A673 (cell line): ENCODE data around the gene AUP1. TPM values are rescaled to one million over a fixed set of nuclear protein-coding genes. Genes with fewer than 3 reads are reported as not detected.

Experiments
- BruUV-seq: library from RNA; stranded (reverse); fragments of 400-500 nt; replicated peaks from 2 replicates; lab custom pipeline; 2021; lab: Mats Ljungman, UMichigan
- CTCF ChIA-PET: fragments of 300-600 bp; sonication (Branson Sonifier 250); formaldehyde crosslinking; loops from one replicate; lab custom pipeline; 2022; ENCODE audit warnings: antibody characterized with exemption; lab: Charles Lee
- POLR2A ChIA-PET: fragments of 300-600 bp; sonication (Branson Sonifier 250); formaldehyde crosslinking; loops from one replicate; lab custom pipeline; 2022; ENCODE audit warnings: antibody characterized with exemption; ENCODE audit not compliant: low non-redundant PET; lab: Charles Lee
- DNase-seq: peaks from one replicate; pipeline ENCODE4 v3.0.0-alpha.2; 2015; ENCODE audit warnings: low spot score
- H3K27ac ChIP-seq: fragments of 200-600 bp; sonication (generic); 2 replicates; pipeline ENCODE4 v1.5.1; 2016; ENCODE audit warnings: mixed run types, low read depth, mild to moderate bottlenecking, mixed read lengths, antibody characterized with exemption, low read length; ENCODE audit not compliant: poor library complexity, severe bottlenecking
- H3K27me3 ChIP-seq: fragments of 200-600 bp; sonication (generic); replicated peaks from 2 replicates; pipeline ENCODE4 v1.6.1; 2017; ENCODE audit warnings: mixed run types, low read depth, mild to moderate bottlenecking, mixed read lengths, antibody characterized with exemption, low read length; ENCODE audit not compliant: insufficient read depth, poor library complexity
- H3K36me3 ChIP-seq: fragments of 200-600 bp; sonication (generic); 2 replicates; pipeline ENCODE4 v1.6.1; 2016; ENCODE audit warnings: mixed run types, mild to moderate bottlenecking, mixed read lengths, antibody characterized with exemption, low read length; ENCODE audit not compliant: insufficient read depth, poor library complexity, severe bottlenecking
- H3K4me1 ChIP-seq: fragments of 200-600 bp; sonication (generic); 2 replicates; pipeline ENCODE4 v1.6.1; 2017; ENCODE audit warnings: mixed run types, mild to moderate bottlenecking, mixed read lengths, antibody characterized with exemption, low read length; ENCODE audit not compliant: insufficient read depth, poor library complexity, severe bottlenecking
- H3K4me3 ChIP-seq: fragments of 200-600 bp; sonication (generic); 2 replicates; pipeline ENCODE4 v1.5.1; 2016; ENCODE audit warnings: low read depth, mixed run types, mild to moderate bottlenecking, mixed read lengths, low read length; ENCODE audit not compliant: poor library complexity, severe bottlenecking
- H3K9me3 ChIP-seq: fragments of 200-600 bp; sonication (generic); 2 replicates; pipeline ENCODE4 v1.6.1; 2016; ENCODE audit warnings: mixed run types, low read depth, mild to moderate bottlenecking, mixed read lengths, antibody characterized with exemption, low read length; ENCODE audit not compliant: poor library complexity, severe bottlenecking
- EZH2 ChIP-seq: fragments of 200-600 bp; sonication (generic); IDR thresholded peaks from 2 replicates; pipeline ENCODE4 v1.6.1; 2017; ENCODE audit warnings: borderline replicate concordance, low read depth, mild to moderate bottlenecking, mixed read lengths, antibody characterized with exemption, low read length; ENCODE audit not compliant: poor library complexity, severe bottlenecking
- intact Hi-C: fragments of 100-400 bp; cut with micrococcal nuclease; formaldehyde crosslinking; loops from one replicate; pipeline ENCODE4 v1.10.0; 2022; ENCODE audit not compliant: unreplicated experiment
- total RNA-seq: library from RNA; stranded (reverse); gene quantifications from 2 replicates; pipeline ENCODE4 v1.2.3, GENCODE V29; 2021
- TF ChIP-seq, protein P1 (sequence below): fragments of 300-800, 200-600 bp; sonication (generic); conservative IDR thresholded peaks from 2 replicates; pipeline ENCODE4 v1.5.1; 2017; ENCODE audit warnings: low read depth, mild to moderate bottlenecking, antibody characterized with exemption, low read length, moderate library complexity, mixed read lengths

Gene AUP1
- total RNA-seq, 1 experiment from 2014 or later = 126 TPM

DNA sequence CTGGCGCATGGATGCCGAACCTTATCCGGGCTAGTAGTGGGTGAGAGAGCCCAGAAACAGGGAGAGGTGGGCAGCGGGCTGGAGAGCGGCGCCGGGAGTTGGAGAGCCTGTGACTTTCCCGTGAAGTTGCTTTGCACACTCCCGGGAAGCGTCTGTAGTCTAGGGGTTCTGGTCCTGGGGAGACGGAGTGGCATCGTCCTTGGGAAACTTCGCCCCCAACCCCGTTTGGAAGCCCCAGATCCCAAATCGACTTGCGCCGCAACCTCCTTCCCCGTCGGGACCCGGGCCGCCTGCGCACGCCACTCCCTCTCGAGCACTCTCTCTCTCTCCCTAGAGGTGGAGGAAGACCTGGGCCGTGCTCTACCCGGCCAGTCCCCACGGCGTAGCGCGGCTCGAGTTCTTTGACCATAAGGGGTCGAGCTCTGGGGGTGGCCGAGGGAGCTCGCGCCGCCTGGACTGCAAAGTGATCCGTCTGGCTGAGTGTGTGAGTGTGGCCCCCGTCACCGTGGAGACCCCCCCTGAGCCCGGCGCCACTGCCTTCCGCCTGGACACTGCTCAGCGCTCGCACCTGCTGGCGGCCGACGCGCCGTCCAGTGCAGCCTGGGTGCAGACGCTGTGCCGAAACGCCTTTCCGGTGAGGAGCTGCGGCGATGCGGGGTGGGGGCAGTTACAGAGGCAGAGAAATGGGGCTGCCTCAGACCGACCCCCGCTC lies 25.5 kb upstream of the AUP1 start:
- intact Hi-C loops = no loop called here
- Histone ChIP-seq H3K4me3 (peak overlapping the region; percentile 76), H3K27ac (peak overlapping the region; percentile 78), H3K36me3 (peaks cover 7% of the 10 kb centered on the region), H3K27me3 (no peaks in the 10 kb centered on the region), H3K4me1 (no peaks in the 10 kb centered on the region), H3K9me3 (no peaks in the 10 kb centered on the region)
- DNase-seq = peak; percentile 36
- BruUV-seq = TSS peak; percentile 54
- TF ChIP-seq, protein P1, sequence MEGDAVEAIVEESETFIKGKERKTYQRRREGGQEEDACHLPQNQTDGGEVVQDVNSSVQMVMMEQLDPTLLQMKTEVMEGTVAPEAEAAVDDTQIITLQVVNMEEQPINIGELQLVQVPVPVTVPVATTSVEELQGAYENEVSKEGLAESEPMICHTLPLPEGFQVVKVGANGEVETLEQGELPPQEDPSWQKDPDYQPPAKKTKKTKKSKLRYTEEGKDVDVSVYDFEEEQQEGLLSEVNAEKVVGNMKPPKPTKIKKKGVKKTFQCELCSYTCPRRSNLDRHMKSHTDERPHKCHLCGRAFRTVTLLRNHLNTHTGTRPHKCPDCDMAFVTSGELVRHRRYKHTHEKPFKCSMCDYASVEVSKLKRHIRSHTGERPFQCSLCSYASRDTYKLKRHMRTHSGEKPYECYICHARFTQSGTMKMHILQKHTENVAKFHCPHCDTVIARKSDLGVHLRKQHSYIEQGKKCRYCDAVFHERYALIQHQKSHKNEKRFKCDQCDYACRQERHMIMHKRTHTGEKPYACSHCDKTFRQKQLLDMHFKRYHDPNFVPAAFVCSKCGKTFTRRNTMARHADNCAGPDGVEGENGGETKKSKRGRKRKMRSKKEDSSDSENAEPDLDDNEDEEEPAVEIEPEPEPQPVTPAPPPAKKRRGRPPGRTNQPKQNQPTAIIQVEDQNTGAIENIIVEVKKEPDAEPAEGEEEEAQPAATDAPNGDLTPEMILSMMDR = no peak
- no peak for TF ChIP-seq EZH2
- POLR2A ChIA-PET = no interaction called here
- CTCF ChIA-PET = no interaction called here

DNA sequence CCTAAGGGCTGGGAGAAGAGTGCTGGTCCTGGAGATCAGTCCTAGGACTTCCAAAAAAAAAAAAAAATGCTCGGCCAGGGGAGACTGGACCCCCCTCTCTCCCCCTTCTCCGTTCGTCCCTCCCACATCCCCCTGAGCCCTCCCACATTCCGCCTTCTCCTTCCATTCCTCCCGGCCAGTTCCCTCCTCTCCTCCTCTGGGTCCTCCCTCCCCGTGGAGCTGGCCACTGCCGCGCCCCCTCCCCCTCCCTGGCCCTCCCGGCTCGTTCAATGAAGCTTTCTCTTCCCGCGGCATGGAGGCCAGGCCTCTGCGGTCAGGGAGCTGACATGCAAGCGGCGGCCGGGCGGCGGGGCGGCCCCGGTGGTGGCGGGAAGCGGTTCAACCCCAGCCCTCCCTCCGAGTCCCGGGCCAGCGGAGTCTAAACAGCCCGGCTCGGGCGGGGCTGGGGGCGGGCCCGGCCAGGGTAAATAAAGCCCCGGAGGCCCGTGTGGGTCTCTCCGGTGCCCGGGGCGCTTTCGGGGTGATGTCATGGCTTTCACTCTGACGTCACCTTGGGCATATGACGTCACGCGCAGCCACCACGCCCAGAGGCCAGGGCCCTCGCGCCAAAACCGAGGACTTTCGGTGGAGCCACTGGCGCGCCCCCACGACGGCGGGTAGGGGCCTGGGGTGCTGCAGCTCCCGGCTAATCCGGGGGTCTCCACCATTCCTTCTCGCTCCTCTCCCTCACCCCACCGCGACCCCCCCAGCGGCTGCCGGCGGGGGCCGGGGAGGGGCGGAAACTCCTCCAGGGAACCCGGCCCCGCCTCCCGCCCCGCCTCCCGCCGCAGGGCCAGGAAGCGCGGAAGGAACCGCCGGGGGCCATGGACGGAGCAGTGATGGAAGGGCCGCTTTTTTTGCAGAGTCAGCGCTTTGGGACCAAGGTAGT lies 24.6 kb upstream of the AUP1 start, which contains the start of the genes DOK1 and LOXL3:
TSS of gene DOK1 (plus strand) at position 829 of the 928 bp plus-strand sequence. CDS start at position 864, 35 bp downstream.
TSS of gene LOXL3 (minus strand) at position 51 of the 928 bp plus-strand sequence. CDS start 1,308 bp downstream, outside the sequence.
- H3K27ac ChIP-seq = peak within 1 kb of the TSS; percentile 78
- H3K36me3 ChIP-seq = peaks cover 7% of the 10 kb centered on the region
- ChIA-PET POLR2A (interaction anchor here (0.7 kb wide), 1 partner anchor 15 kb away, joined by 43 read pairs; no protein-coding TSS in a partner anchor), CTCF (no interaction called here)
- peaks cover 3% of the 10 kb centered on the region for H3K4me1 ChIP-seq
- BruUV-seq = no TSS peak
- no peaks in the 10 kb centered on the region for H3K9me3 ChIP-seq
- TF ChIP-seq, protein P1 = no peak
- TF ChIP-seq EZH2 = no peak
- H3K27me3 ChIP-seq = no peaks in the 10 kb centered on the region
- DNase-seq = peak; percentile 85
- peak within 1 kb of the TSS; percentile 76 for H3K4me3 ChIP-seq
- intact Hi-C loops = no loop called here
